ENCODE measurements around the gene F10. TPM values are rescaled to one million over a fixed set of nuclear protein-coding genes. Genes with fewer than 3 reads are reported as not detected.
A peak's percentile ranks its signal among the peaks of the same experiment; 100 is the strongest.

The F10 gene
- total and polyA plus RNA-seq, 2 of the 13 experiments (the other 11 are each of a cell fraction or from before 2014, with no cell fraction given): 58.4 to 237 TPM

GRCh38 chr13:113153810-113154748, 31.5 kb downstream of the F10 start (continued):
- TF ChIP-seq PCBP1 (IDR thresholded peaks at IDR 0.05; ENCODE audit: borderline replicate concordance, low read depth, low read length) (no peak), SALL1 (CRISPR knock-in tag; IDR thresholded peaks at IDR 0.05) (0 out of 2 replicates have a peak, but pooled peaks have one; percentile 21), RXRB (CRISPR knock-in tag; IDR thresholded peaks at IDR 0.05; ENCODE audit: borderline replicate concordance) (no peak; the same call in 1 of the 2 replicates), KDM2A (CRISPR knock-in tag; IDR thresholded peaks at IDR 0.05; ENCODE audit: borderline replicate concordance, low read depth) (no peak; the same call in 1 of the 2 replicates), TCF12 (IDR thresholded peaks at IDR 0.05) (no peak), TCF12 (CRISPR knock-in tag; IDR thresholded peaks at IDR 0.05) (no peak), ARHGAP35 (CRISPR knock-in tag; IDR thresholded peaks at IDR 0.05; ENCODE audit: borderline replicate concordance) (no peak), PITX1 (CRISPR knock-in tag; IDR thresholded peaks at IDR 0.05) (no peak), NFKB2 (CRISPR knock-in tag; IDR thresholded peaks at IDR 0.05; ENCODE audit: borderline replicate concordance) (no peak; the same call in 1 of the 2 replicates), ZNF766 (CRISPR knock-in tag; IDR thresholded peaks at IDR 0.05; ENCODE audit: borderline replicate concordance) (0 out of 2 replicates have a peak, but pooled peaks have one; percentile 38), SMAD9 (CRISPR knock-in tag; IDR thresholded peaks at IDR 0.05) (no peak), SNAPC4 (CRISPR knock-in tag; IDR thresholded peaks at IDR 0.05) (no peak), SIN3A (IDR thresholded peaks at IDR 0.05; ENCODE audit: borderline replicate concordance, low read depth, low read length) (peak; percentile 58; the same call in 1 of the 2 replicates), KAT8 (CRISPR knock-in tag; IDR thresholded peaks at IDR 0.05) (0 out of 2 replicates have a peak, but pooled peaks have one; percentile 15), FOSL2 (CRISPR knock-in tag; IDR thresholded peaks at IDR 0.05) (peak; percentile 36; the same call in 1 of the 2 replicates), AKAP8 (CRISPR knock-in tag; IDR thresholded peaks at IDR 0.05) (no peak; the same call in 1 of the 2 replicates), FOXP1 (IDR thresholded peaks at IDR 0.05) (no peak), FOXP1 (CRISPR knock-in tag; IDR thresholded peaks at IDR 0.05) (no peak), ZSCAN9 (CRISPR knock-in tag; IDR thresholded peaks at IDR 0.05; ENCODE audit: borderline replicate concordance) (0 out of 2 replicates have a peak, but pooled peaks have one; percentile 54)
- TF ChIP-seq, protein P1, sequence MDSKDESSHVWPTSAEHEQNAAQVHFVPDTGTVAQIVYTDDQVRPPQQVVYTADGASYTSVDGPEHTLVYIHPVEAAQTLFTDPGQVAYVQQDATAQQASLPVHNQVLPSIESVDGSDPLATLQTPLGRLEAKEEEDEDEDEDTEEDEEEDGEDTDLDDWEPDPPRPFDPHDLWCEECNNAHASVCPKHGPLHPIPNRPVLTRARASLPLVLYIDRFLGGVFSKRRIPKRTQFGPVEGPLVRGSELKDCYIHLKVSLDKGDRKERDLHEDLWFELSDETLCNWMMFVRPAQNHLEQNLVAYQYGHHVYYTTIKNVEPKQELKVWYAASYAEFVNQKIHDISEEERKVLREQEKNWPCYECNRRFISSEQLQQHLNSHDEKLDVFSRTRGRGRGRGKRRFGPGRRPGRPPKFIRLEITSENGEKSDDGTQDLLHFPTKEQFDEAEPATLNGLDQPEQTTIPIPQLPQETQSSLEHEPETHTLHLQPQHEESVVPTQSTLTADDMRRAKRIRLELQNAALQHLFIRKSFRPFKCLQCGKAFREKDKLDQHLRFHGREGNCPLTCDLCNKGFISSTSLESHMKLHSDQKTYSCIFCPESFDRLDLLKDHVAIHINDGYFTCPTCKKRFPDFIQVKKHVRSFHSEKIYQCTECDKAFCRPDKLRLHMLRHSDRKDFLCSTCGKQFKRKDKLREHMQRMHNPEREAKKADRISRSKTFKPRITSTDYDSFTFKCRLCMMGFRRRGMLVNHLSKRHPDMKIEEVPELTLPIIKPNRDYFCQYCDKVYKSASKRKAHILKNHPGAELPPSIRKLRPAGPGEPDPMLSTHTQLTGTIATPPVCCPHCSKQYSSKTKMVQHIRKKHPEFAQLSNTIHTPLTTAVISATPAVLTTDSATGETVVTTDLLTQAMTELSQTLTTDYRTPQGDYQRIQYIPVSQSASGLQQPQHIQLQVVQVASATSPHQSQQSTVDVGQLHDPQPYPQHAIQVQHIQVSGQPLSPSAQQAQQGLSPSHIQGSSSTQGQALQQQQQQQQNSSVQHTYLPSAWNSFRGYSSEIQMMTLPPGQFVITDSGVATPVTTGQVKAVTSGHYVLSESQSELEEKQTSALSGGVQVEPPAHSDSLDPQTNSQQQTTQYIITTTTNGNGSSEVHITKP (CRISPR knock-in tag; IDR thresholded peaks at IDR 0.05; ENCODE audit: low read depth): 0 out of 2 replicates have a peak, but pooled peaks have one; percentile 22
- TF ChIP-seq, protein P2, sequence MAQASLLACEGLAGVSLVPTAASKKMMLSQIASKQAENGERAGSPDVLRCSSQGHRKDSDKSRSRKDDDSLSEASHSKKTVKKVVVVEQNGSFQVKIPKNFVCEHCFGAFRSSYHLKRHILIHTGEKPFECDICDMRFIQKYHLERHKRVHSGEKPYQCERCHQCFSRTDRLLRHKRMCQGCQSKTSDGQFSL (CRISPR knock-in tag; IDR thresholded peaks at IDR 0.05): no peak
